ENCODE data around the gene RALGAPA2.

GRCh38 chr20:20679316-20679715, 33.1 kb downstream of the RALGAPA2 start:
- TF ChIP-seq POLR2A (IDR thresholded peaks at IDR 0.05; ENCODE audit: low read length) (no peak), GATA1 (IDR thresholded peaks at IDR 0.05; ENCODE audit: low read depth, low read length) (no peak)
